Measurements from ENCODE around the gene FKBP6.

GRCh38 chr7:73366990-73367389 is 39.0 kb downstream of the FKBP6 start:
- TF ChIP-seq CTCF (IDR thresholded peaks at IDR 0.05) (no peak), POLR2A (IDR thresholded peaks at IDR 0.05; ENCODE audit: low read depth) (no peak), EP300 (IDR thresholded peaks at IDR 0.05) (no peak)
